GM23338 (cell line): ENCODE measurements around the gene FAM118B. TPM values are rescaled to one million over a fixed set of nuclear protein-coding genes. Genes with fewer than 3 reads are reported as not detected.

Source experiments
- ATAC-seq: fragments of 200-7000 bp; cut with Tn5 transposase; 3 replicates; pipeline ENCODE4 v1.9.1; 2020
- DNase-seq: peaks from one replicate; pipeline ENCODE4 v3.0.0-alpha.2; 2015; ENCODE audit warnings: low spot score
- H2AFZ ChIP-seq: fragments of 200-600 bp; sonication (generic); 2 replicates; pipeline ENCODE4 v1.8.0; 2016; ENCODE audit warnings: antibody characterized with exemption, mild to moderate bottlenecking, moderate library complexity
- H3F3A ChIP-seq: fragments of 200-600 bp; sonication (generic); replicated peaks from 2 replicates; pipeline ENCODE4 v1.8.0; 2017; ENCODE audit warnings: antibody characterized with exemption, mixed run types, low read depth
- H3K27ac ChIP-seq: fragments of 200-600 bp; sonication (generic); 2 replicates; pipeline ENCODE4 v1.6.1; 2016; ENCODE audit warnings: low read depth
- H3K27me3 ChIP-seq: fragments of 200-600 bp; sonication (generic); 2 replicates; pipeline ENCODE4 v1.8.0; 2016; ENCODE audit warnings: mild to moderate bottlenecking, mixed run types, moderate library complexity; ENCODE audit not compliant: insufficient read depth
- H3K36me3 ChIP-seq: fragments of 200-600 bp; sonication (generic); 2 replicates; pipeline ENCODE4 v1.8.0; 2016; ENCODE audit warnings: mild to moderate bottlenecking; ENCODE audit not compliant: insufficient read depth
- H3K4me1 ChIP-seq: fragments of 200-600 bp; sonication (generic); 2 replicates; pipeline ENCODE4 v1.8.0; 2016; ENCODE audit warnings: mild to moderate bottlenecking, moderate library complexity; ENCODE audit not compliant: insufficient read depth
- H3K4me2 ChIP-seq: fragments of 200-600 bp; sonication (generic); 2 replicates; pipeline ENCODE4 v1.7.1; 2017; ENCODE audit warnings: mixed run types
- H3K4me3 ChIP-seq: fragments of 200-600 bp; sonication (generic); 2 replicates; pipeline ENCODE4 v1.6.1; 2016; ENCODE audit warnings: mixed run types
- H3K79me2 ChIP-seq: fragments of 200-600 bp; sonication (generic); replicated peaks from 2 replicates; pipeline ENCODE4 v1.8.0; 2017; ENCODE audit warnings: mild to moderate bottlenecking; ENCODE audit not compliant: insufficient read depth
- H3K9me2 ChIP-seq: fragments of 200-600 bp; sonication (generic); 2 replicates; pipeline ENCODE4 v1.8.0; 2017; ENCODE audit not compliant: insufficient read depth
- H4K20me1 ChIP-seq: fragments of 200-600 bp; sonication (generic); replicated peaks from 2 replicates; pipeline ENCODE4 v1.8.0; 2017; ENCODE audit warnings: mild to moderate bottlenecking; ENCODE audit not compliant: insufficient read depth
- H3K27ac Mint-ChIP-seq: 2 replicates; pipeline ENCODE4 v1.8.0; 2020; ENCODE audit warnings: inconsistent platforms, mild to moderate bottlenecking, moderate library complexity, mixed read lengths
- H3K27me3 Mint-ChIP-seq: 3 replicates; pipeline ENCODE4 v1.8.0; 2022; ENCODE audit warnings: low read depth, mild to moderate bottlenecking, moderate library complexity, mixed read lengths, inconsistent platforms; ENCODE audit not compliant: insufficient read depth, poor library complexity
- H3K36me3 Mint-ChIP-seq: 3 replicates; pipeline ENCODE4 v1.8.0; 2021; ENCODE audit warnings: low read depth, mild to moderate bottlenecking, inconsistent platforms, moderate library complexity, mixed read lengths
- H3K4me1 Mint-ChIP-seq: 3 replicates; pipeline ENCODE4 v1.8.0; 2020; ENCODE audit warnings: mild to moderate bottlenecking, inconsistent platforms, mixed read lengths
- H3K4me3 Mint-ChIP-seq: 3 replicates; pipeline ENCODE4 v1.8.0; 2021; ENCODE audit warnings: moderate library complexity, mild to moderate bottlenecking, inconsistent platforms, mixed read lengths
- H3K9me3 Mint-ChIP-seq: 3 replicates; pipeline ENCODE4 v1.8.0; 2020; ENCODE audit warnings: moderate library complexity, mild to moderate bottlenecking, inconsistent platforms, mixed read lengths
- CREB1 ChIP-seq: fragments of 250-450 bp; sonication (Bioruptor Pico); IDR thresholded peaks from 2 replicates; pipeline ENCODE4 v1.5.0; 2020; ENCODE audit warnings: low read depth, mild to moderate bottlenecking, moderate library complexity
- EZH2 ChIP-seq: fragments of 200-600 bp; sonication (generic); IDR thresholded peaks from one replicate; pipeline ENCODE4 v1.8.0; 2017; ENCODE audit warnings: antibody characterized with exemption, mild to moderate bottlenecking, low read depth; ENCODE audit not compliant: unreplicated experiment
- EZH2phosphoT487 ChIP-seq: fragments of 200-600 bp; sonication (generic); IDR thresholded peaks from one replicate; pipeline ENCODE4 v1.8.1; 2018; ENCODE audit warnings: antibody characterized with exemption; ENCODE audit not compliant: unreplicated experiment
- JUNB ChIP-seq: IDR thresholded peaks from one replicate; pipeline ENCODE4 v1.6.1; 2016; ENCODE audit warnings: antibody characterized with exemption; ENCODE audit not compliant: unreplicated experiment
- NANOG ChIP-seq: IDR thresholded peaks from 2 replicates; pipeline ENCODE4 v1.6.1; 2016; ENCODE audit warnings: antibody characterized with exemption, borderline replicate concordance
- POLR2AphosphoS5 ChIP-seq: IDR thresholded peaks from 2 replicates; pipeline ENCODE4 v1.6.1; 2016; ENCODE audit warnings: antibody characterized with exemption, low read depth
- STAT1 ChIP-seq: IDR thresholded peaks from one replicate; pipeline ENCODE4 v1.6.1; 2016; ENCODE audit warnings: antibody characterized with exemption; ENCODE audit not compliant: unreplicated experiment
- ZNF114 ChIP-seq: fragments of 250-450 bp; sonication (Bioruptor Pico); IDR thresholded peaks from 2 replicates; pipeline ENCODE4 v1.5.0; 2020; ENCODE audit warnings: mild to moderate bottlenecking, moderate library complexity
- ZNF331 ChIP-seq: fragments of 250-450 bp; sonication (Bioruptor Pico); IDR thresholded peaks from 2 replicates; pipeline ENCODE4 v1.5.0; 2020; ENCODE audit warnings: low read depth, mild to moderate bottlenecking, moderate library complexity
- polyA plus RNA-seq: library from polyadenylated mRNA; unstranded; fragments of >200 nt; fragmentation: Nextera tagmentation; extraction: Ambion mirVana; gene quantifications from 2 replicates; pipeline ENCODE4 v1.2.1, GENCODE V29; 2016
- total RNA-seq: library from RNA; depleted of rRNA; stranded (reverse); fragments of >200 nt; shearing (Covaris generic); gene quantifications from 2 replicates; pipeline ENCODE4 v1.2.3, GENCODE V29; 2014
- TF ChIP-seq, protein P1 (sequence below): fragments of 250-450 bp; sonication (Bioruptor Pico); IDR thresholded peaks from 2 replicates; pipeline ENCODE4 v1.5.0; 2020; ENCODE audit warnings: mild to moderate bottlenecking, moderate library complexity
- TF ChIP-seq, protein P2 (sequence below): IDR thresholded peaks from 2 replicates; pipeline ENCODE4 v1.6.1; 2016; ENCODE audit warnings: antibody characterized with exemption
- TF ChIP-seq, protein P3 (sequence below), 2 experiments: fragments of 200-600 bp in 1 of 2; sonication (generic) in 1 of 2; conservative IDR thresholded peaks; 2 replicates each; pipeline versions ENCODE4 v1.5.1 to v1.6.1; 2016 to 2017; ENCODE audit warnings: antibody characterized with exemption in 2 of 2, low read depth in 2 of 2, mild to moderate bottlenecking in 2 of 2, moderate library complexity in 1 of 2
- TF ChIP-seq, protein P4 (sequence below): IDR thresholded peaks from one replicate; pipeline ENCODE4 v1.6.1; 2018; ENCODE audit warnings: antibody characterized with exemption; ENCODE audit not compliant: unreplicated experiment

The FAM118B gene
- total and polyA plus RNA-seq, 2 experiments from 2014 or later = 33.7 to 43.4 TPM

DNA sequence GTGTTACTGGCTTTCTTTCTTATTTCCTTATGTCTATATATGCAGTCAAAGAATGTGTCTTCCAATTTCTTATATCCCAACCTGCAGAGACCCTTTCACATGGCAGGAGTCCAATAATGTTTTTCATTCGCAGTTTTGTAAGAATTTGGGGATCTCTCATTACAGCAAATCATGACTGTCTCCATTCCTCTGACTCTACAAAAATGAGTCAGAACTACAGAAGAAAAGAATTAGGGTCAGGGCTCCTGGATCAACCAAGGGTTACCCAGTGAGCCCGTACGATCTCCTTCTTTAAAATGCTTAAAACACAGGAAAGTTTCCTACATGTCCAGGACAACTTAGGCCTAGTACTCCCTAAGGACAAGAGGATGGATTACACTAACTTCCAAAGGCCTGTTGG is 42.3 kb upstream of the FAM118B start (continued):
- TF ChIP-seq POLR2AphosphoS5 = no peak
- no peak for TF ChIP-seq NANOG
- TF ChIP-seq STAT1 = no peak

DNA sequence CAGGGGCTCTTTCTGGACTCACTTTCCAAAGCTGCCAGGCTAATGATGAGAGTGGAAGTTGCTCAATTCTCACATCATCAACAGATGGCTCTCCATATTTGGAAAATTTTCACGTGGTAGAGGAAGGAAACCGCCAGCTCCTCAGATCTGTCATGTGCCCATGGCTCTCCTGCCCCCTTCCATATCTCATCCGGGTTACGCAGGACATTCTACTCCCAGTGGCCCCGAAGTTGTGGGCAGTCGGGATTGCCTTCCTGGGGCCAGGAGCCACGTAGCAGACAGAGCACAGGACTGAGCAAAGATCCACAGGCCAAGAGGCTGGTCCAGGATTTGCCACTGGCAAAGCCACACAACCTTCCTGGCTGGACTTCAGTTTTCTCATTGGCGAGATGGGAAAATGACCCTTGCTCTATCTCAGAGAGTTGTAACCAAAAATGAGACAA is 39.0 kb upstream of the FAM118B start:
- DNase-seq = no peak
- Mint-ChIP-seq H3K27me3 (peaks cover 9% of the 10 kb centered on the region), H3K27ac (no peak overlapping the region), H3K9me3 (no peaks in the 10 kb centered on the region), H3K36me3 (no peaks in the 10 kb centered on the region), H3K4me3 (no peak overlapping the region), H3K4me1 (peaks cover 18% of the 10 kb centered on the region)
- no peaks in the 10 kb centered on the region for H3F3A ChIP-seq
- no peaks in the 10 kb centered on the region for H4K20me1 ChIP-seq
- no peak for TF ChIP-seq ZNF114 (CRISPR knock-in tag)
- TF ChIP-seq POLR2AphosphoS5 = no peak
- TF ChIP-seq NANOG = no peak
- no peak for TF ChIP-seq ZNF331 (CRISPR knock-in tag)
- TF ChIP-seq, protein P1, sequence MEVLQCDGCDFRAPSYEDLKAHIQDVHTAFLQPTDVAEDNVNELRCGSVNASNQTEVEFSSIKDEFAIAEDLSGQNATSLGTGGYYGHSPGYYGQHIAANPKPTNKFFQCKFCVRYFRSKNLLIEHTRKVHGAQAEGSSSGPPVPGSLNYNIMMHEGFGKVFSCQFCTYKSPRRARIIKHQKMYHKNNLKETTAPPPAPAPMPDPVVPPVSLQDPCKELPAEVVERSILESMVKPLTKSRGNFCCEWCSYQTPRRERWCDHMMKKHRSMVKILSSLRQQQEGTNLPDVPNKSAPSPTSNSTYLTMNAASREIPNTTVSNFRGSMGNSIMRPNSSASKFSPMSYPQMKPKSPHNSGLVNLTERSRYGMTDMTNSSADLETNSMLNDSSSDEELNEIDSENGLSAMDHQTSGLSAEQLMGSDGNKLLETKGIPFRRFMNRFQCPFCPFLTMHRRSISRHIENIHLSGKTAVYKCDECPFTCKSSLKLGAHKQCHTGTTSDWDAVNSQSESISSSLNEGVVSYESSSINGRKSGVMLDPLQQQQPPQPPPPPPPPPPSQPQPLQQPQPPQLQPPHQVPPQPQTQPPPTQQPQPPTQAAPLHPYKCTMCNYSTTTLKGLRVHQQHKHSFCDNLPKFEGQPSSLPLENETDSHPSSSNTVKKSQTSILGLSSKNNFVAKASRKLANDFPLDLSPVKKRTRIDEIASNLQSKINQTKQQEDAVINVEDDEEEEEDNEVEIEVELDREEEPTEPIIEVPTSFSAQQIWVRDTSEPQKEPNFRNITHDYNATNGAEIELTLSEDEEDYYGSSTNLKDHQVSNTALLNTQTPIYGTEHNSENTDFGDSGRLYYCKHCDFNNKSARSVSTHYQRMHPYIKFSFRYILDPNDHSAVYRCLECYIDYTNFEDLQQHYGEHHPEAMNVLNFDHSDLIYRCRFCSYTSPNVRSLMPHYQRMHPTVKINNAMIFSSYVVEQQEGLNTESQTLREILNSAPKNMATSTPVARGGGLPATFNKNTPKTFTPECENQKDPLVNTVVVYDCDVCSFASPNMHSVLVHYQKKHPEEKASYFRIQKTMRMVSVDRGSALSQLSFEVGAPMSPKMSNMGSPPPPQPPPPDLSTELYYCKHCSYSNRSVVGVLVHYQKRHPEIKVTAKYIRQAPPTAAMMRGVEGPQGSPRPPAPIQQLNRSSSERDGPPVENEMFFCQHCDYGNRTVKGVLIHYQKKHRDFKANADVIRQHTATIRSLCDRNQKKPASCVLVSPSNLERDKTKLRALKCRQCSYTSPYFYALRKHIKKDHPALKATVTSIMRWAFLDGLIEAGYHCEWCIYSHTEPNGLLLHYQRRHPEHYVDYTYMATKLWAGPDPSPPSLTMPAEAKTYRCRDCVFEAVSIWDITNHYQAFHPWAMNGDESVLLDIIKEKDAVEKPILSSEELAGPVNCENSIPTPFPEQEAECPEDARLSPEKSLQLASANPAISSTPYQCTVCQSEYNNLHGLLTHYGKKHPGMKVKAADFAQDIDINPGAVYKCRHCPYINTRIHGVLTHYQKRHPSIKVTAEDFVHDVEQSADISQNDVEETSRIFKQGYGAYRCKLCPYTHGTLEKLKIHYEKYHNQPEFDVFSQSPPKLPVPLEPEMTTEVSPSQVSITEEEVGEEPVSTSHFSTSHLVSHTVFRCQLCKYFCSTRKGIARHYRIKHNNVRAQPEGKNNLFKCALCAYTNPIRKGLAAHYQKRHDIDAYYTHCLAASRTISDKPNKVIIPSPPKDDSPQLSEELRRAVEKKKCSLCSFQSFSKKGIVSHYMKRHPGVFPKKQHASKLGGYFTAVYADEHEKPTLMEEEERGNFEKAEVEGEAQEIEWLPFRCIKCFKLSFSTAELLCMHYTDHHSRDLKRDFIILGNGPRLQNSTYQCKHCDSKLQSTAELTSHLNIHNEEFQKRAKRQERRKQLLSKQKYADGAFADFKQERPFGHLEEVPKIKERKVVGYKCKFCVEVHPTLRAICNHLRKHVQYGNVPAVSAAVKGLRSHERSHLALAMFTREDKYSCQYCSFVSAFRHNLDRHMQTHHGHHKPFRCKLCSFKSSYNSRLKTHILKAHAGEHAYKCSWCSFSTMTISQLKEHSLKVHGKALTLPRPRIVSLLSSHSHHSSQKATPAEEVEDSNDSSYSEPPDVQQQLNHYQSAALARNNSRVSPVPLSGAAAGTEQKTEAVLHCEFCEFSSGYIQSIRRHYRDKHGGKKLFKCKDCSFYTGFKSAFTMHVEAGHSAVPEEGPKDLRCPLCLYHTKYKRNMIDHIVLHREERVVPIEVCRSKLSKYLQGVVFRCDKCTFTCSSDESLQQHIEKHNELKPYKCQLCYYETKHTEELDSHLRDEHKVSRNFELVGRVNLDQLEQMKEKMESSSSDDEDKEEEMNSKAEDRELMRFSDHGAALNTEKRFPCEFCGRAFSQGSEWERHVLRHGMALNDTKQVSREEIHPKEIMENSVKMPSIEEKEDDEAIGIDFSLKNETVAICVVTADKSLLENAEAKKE (CRISPR knock-in tag) = no peak
- TF ChIP-seq, protein P2, sequence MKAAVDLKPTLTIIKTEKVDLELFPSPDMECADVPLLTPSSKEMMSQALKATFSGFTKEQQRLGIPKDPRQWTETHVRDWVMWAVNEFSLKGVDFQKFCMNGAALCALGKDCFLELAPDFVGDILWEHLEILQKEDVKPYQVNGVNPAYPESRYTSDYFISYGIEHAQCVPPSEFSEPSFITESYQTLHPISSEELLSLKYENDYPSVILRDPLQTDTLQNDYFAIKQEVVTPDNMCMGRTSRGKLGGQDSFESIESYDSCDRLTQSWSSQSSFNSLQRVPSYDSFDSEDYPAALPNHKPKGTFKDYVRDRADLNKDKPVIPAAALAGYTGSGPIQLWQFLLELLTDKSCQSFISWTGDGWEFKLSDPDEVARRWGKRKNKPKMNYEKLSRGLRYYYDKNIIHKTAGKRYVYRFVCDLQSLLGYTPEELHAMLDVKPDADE = no peak
- TF ChIP-seq, protein P3, sequence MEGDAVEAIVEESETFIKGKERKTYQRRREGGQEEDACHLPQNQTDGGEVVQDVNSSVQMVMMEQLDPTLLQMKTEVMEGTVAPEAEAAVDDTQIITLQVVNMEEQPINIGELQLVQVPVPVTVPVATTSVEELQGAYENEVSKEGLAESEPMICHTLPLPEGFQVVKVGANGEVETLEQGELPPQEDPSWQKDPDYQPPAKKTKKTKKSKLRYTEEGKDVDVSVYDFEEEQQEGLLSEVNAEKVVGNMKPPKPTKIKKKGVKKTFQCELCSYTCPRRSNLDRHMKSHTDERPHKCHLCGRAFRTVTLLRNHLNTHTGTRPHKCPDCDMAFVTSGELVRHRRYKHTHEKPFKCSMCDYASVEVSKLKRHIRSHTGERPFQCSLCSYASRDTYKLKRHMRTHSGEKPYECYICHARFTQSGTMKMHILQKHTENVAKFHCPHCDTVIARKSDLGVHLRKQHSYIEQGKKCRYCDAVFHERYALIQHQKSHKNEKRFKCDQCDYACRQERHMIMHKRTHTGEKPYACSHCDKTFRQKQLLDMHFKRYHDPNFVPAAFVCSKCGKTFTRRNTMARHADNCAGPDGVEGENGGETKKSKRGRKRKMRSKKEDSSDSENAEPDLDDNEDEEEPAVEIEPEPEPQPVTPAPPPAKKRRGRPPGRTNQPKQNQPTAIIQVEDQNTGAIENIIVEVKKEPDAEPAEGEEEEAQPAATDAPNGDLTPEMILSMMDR (conservative IDR thresholded peaks at IDR 0.05; ENCODE audit: low read depth in 2 of 2) = no peak
- no peak for TF ChIP-seq CREB1 (CRISPR knock-in tag)
- TF ChIP-seq, protein P4, sequence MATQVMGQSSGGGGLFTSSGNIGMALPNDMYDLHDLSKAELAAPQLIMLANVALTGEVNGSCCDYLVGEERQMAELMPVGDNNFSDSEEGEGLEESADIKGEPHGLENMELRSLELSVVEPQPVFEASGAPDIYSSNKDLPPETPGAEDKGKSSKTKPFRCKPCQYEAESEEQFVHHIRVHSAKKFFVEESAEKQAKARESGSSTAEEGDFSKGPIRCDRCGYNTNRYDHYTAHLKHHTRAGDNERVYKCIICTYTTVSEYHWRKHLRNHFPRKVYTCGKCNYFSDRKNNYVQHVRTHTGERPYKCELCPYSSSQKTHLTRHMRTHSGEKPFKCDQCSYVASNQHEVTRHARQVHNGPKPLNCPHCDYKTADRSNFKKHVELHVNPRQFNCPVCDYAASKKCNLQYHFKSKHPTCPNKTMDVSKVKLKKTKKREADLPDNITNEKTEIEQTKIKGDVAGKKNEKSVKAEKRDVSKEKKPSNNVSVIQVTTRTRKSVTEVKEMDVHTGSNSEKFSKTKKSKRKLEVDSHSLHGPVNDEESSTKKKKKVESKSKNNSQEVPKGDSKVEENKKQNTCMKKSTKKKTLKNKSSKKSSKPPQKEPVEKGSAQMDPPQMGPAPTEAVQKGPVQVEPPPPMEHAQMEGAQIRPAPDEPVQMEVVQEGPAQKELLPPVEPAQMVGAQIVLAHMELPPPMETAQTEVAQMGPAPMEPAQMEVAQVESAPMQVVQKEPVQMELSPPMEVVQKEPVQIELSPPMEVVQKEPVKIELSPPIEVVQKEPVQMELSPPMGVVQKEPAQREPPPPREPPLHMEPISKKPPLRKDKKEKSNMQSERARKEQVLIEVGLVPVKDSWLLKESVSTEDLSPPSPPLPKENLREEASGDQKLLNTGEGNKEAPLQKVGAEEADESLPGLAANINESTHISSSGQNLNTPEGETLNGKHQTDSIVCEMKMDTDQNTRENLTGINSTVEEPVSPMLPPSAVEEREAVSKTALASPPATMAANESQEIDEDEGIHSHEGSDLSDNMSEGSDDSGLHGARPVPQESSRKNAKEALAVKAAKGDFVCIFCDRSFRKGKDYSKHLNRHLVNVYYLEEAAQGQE = no peak
- TF ChIP-seq STAT1 = no peak
- no peak for TF ChIP-seq JUNB
- no peak for TF ChIP-seq EZH2phosphoT487
- TF ChIP-seq EZH2 = no peak
- H3K4me2 ChIP-seq = no peak overlapping the region
- no peak overlapping the region for H3K4me3 ChIP-seq
- no peak overlapping the region for H3K27ac ChIP-seq
- H3K27me3 ChIP-seq = no peaks in the 10 kb centered on the region
- H3K9me2 ChIP-seq = no peaks in the 10 kb centered on the region
- no peaks in the 10 kb centered on the region for H3K36me3 ChIP-seq
- peaks cover 11% of the 10 kb centered on the region; the same call in 1 of the 2 replicates for H3K4me1 ChIP-seq
- H3K79me2 ChIP-seq = no peaks in the 10 kb centered on the region
- no peak overlapping the region for H2AFZ ChIP-seq
- no peak for ATAC-seq
